ENCODE measurements around the gene PNMA8A.
"Not testable (repeated sequence)": the region's sequence is repeated elsewhere in the genome, so short reads cannot be mapped to it uniquely, and the experiment has no call there.

The PNMA8A gene

GRCh38 chr19:46447006-46447405 lies 24.4 kb downstream of the PNMA8A start:
- ChIA-PET POLR2A (no interaction called here), CTCF (interaction anchor here (0.5 kb wide), 1 partner anchor 153 kb away, joined by 3 read pairs; no protein-coding TSS in a partner anchor)
- DNase-seq (ENCODE audit: low read depth, low spot score), result no peak

DNA sequence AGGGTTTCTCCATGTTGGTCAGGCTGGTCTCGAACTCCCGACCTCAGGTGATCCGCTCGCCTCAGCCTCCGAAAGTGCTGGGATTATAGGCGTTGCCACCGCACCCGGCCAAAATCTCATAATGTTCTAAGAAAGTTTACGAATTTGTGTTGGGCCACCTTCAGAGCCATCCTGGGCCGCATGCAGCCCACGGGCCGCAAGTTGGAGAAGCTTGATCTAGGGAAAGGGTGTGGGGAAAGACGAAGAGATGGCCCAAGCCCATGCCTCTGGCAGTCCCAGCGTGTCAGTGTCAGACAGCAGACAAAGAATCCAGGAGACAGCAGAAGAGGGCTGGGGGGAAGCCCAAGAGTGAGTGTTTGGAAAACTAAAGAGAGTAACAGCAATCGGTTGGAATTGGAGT lies 25.3 kb downstream of the PNMA8A start:
- POLR2A ChIA-PET, result no interaction called here
- TF ChIP-seq, protein P1, sequence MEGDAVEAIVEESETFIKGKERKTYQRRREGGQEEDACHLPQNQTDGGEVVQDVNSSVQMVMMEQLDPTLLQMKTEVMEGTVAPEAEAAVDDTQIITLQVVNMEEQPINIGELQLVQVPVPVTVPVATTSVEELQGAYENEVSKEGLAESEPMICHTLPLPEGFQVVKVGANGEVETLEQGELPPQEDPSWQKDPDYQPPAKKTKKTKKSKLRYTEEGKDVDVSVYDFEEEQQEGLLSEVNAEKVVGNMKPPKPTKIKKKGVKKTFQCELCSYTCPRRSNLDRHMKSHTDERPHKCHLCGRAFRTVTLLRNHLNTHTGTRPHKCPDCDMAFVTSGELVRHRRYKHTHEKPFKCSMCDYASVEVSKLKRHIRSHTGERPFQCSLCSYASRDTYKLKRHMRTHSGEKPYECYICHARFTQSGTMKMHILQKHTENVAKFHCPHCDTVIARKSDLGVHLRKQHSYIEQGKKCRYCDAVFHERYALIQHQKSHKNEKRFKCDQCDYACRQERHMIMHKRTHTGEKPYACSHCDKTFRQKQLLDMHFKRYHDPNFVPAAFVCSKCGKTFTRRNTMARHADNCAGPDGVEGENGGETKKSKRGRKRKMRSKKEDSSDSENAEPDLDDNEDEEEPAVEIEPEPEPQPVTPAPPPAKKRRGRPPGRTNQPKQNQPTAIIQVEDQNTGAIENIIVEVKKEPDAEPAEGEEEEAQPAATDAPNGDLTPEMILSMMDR (IDR thresholded peaks at IDR 0.05; ENCODE audit: insufficient read depth, low read length, missing control alignments), result no peak
- DNase-seq (ENCODE audit: low read depth, low spot score), result no peak
- CTCF ChIA-PET, result interaction anchor here (0.9 to 1.6 kb wide), 2 partner anchors 44 to 51 kb away, joined by 4 to 5 read pairs; no protein-coding TSS in a partner anchor
- no peak overlapping the region for H3K4me3 ChIP-seq (ENCODE audit: low read depth, low read length)

More at GRCh38 chr19:46447006-46447405, 24.4 kb downstream of the PNMA8A start:
- TF ChIP-seq, protein P1 (IDR thresholded peaks at IDR 0.05; ENCODE audit: insufficient read depth, low read length, missing control alignments), result no peak
- H3K4me3 ChIP-seq (ENCODE audit: low read depth, low read length), result no peak overlapping the region

DNA sequence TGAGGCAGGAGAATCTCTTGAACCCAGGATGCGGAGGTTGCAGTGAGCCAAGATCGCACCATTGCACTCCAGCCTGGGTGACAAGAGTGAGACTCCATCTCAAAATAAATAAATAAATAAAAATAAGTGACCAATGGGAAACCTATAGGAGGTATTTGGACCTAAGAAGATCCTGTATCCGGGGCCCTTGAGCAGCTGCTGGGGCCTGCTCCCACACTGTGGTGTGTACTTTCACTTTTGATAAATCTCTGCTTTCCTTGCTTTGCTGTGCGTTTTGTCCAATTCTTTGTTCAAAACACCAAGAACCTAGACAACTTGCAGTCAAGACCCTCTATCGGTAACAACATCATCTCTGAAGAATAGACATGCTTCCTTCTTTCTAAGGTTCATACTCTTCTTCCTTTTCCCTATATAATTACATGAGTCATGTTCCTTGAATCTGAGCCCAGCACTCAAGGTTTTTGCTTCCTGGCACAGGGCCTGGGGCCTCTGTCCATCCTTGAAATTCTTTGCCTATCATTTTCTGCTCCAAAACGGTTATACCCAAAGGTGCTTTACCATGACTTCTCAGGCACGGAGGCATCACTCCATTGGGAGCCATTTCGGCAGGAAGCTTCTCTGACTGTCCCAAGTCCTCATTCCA lies 28.4 kb downstream of the PNMA8A start:
- TF ChIP-seq, protein P1 (IDR thresholded peaks at IDR 0.05; ENCODE audit: insufficient read depth, low read length, missing control alignments), result no peak
- POLR2A ChIA-PET, result no interaction called here
- peak; percentile 14 for DNase-seq (ENCODE audit: low read depth, low spot score)

DNA sequence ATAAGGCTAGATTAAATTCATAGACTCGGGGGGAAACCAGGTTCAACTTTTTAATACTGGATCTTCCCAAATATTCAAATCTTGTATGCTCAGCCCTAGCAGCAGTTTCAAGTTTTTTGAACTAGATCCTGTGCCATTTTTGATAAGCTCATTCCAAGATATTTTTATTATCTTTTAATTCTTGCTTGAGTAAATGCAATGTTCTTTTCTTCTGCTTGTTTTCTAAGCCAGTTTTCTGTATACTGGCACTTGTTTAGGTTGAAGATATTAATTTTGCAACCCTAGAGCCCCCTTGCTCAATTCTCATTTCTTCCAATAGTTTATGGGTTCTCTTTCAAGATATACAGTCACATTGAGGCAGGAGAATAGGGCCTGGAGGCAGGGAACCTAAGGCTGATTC lies 29.5 kb downstream of the PNMA8A start:
- DNase-seq (ENCODE audit: low read depth, low spot score), result no peak
- ChIA-PET CTCF (no interaction called here), POLR2A (no interaction called here)
- no peak overlapping the region for H3K4me3 ChIP-seq (ENCODE audit: low read depth, low read length)
- TF ChIP-seq, protein P1 (IDR thresholded peaks at IDR 0.05; ENCODE audit: insufficient read depth, low read length, missing control alignments), result no peak

More for the DNA sequence above, 28.4 kb downstream of the PNMA8A start:
- no peak overlapping the region for H3K4me3 ChIP-seq (ENCODE audit: low read depth, low read length)
- CTCF ChIA-PET, result interaction anchor here (1.1 kb wide), 1 partner anchor 46 kb away, joined by 3 read pairs; no protein-coding TSS in a partner anchor

DNA sequence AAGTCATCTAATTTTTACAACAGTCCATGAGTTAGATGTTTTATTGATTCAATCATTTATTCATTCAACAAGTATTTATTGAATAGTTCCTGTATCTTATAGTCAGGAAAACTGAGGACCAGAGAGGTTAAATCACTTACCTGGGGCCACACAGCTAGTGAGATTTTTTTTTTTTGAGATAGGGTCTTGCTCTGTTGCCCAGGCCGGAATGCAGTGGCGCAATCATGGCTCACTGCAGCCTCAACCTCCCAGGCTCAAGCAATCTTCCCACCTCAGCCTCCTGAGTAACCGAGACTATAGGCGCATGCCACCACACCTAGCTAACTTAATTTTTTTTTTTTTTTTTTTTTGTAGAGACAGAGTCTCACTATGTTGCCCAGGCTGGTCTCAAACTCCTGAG lies 35.7 kb downstream of the PNMA8A start:
- DNase-seq (ENCODE audit: low read depth, low spot score); POLR2A ChIA-PET; H3K4me3 ChIP-seq (ENCODE audit: low read depth, low read length): not testable (repeated sequence)
- CTCF ChIA-PET, result interaction anchor here (1.2 to 1.5 kb wide), 2 partner anchors 53 to 107 kb away, joined by 3 to 4 read pairs; no protein-coding TSS in a partner anchor

GRCh38 chr19:46435009-46435408 lies 36.4 kb downstream of the PNMA8A start:
- H3K4me3 ChIP-seq (ENCODE audit: low read depth, low read length), result no peak overlapping the region
- DNase-seq (ENCODE audit: low read depth, low spot score), result no peak
- ChIA-PET POLR2A (no interaction called here), CTCF (interaction anchor here (1.2 to 1.5 kb wide), 2 partner anchors 53 to 108 kb away, joined by 3 to 4 read pairs; no protein-coding TSS in a partner anchor)
- TF ChIP-seq, protein P1 (IDR thresholded peaks at IDR 0.05; ENCODE audit: insufficient read depth, low read length, missing control alignments), result no peak

- H3K4me3 ChIP-seq (ENCODE audit: low read depth, low read length); POLR2A ChIA-PET; DNase-seq (ENCODE audit: low read depth, low spot score): not testable (repeated sequence)
- CTCF ChIA-PET, result interaction anchor here (1.0 to 1.4 kb wide), 3 partner anchors 15 to 405 kb away, joined by 3 to 5 read pairs (median 3); no protein-coding TSS in a partner anchor
These were observed 37.9 kb downstream of the PNMA8A start for GRCh38 chr19:46433470-46433869.

Data from AG04449 (cell line).